HEK293 (cell line): ENCODE results near the gene ZDHHC3.

ENCODE experiments used
- CTCF ChIP-seq: fragments of 450-650 bp; formaldehyde crosslinking; IDR thresholded peaks from 2 replicates; pipeline ENCODE4 v1.5.1; 2016; ENCODE audit warnings: missing biosample characterization, missing genetic modification characterization
- HOXC10 ChIP-seq: sonication (generic); formaldehyde crosslinking; IDR thresholded peaks from 2 replicates; pipeline ENCODE4 v1.8.1; 2023; ENCODE audit warnings: mild to moderate bottlenecking, missing genetic modification reagents
- KLF8 ChIP-seq: fragments of 450-650 bp; formaldehyde crosslinking; IDR thresholded peaks from 2 replicates; pipeline ENCODE4 v1.5.1; 2016; ENCODE audit warnings: missing biosample characterization, missing genetic modification characterization
- ZBTB8A ChIP-seq: fragments of 450-650 bp; formaldehyde crosslinking; IDR thresholded peaks from 2 replicates; pipeline ENCODE4 v1.5.1; 2016; ENCODE audit warnings: missing biosample characterization, missing genetic modification characterization

- no peak for TF ChIP-seq CTCF (tag by site-specific recombination)
- no peak for TF ChIP-seq ZBTB8A (tag by site-specific recombination)
- TF ChIP-seq KLF8 (tag by site-specific recombination) = no peak
- no peak for TF ChIP-seq HOXC10 (CRISPR knock-in tag)
Observed at GRCh38 chr3:44983484-44983941, 7.5 kb upstream of the ZDHHC3 start.
